CD4-positive, alpha-beta T cell treated with Interleukin-1 beta for 1 hour (primary cell): ENCODE measurements around the gene SNRPD1.
"Not testable (repeated sequence)": the region's sequence is repeated elsewhere in the genome, so short reads cannot be mapped to it uniquely, and the experiment has no call there.

Experiments used
- DNase-seq, 2 donors: peaks; one replicate each; pipeline ENCODE4 v3.0.0-alpha.2; 2020 to 2022

SNRPD1 gene

GRCh38 chr18:21638822-21639221 lies 26.7 kb downstream of the SNRPD1 start:
- DNase-seq = no peak

- not testable (repeated sequence) for DNase-seq
These were observed 28.3 kb downstream of the SNRPD1 start for GRCh38 chr18:21640375-21640774.

DNA sequence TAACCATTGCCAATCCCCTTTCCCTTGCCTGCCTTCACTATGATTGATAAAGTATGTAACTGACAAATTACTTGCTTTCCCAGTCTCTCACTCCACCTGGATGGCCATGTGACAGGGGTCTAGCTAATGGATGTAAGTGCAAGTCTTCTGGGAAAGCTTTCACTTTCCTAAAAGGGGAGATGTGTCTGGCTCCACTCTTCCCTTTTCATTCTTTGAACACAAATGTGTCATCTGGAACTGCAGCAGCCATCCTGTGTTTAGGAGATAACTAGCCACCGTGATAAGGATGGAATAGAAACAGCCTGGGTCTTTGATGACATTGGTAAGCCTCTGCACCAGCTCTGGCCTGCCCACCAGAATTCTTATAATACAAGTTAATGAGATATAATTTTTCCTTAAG lies 38.2 kb downstream of the SNRPD1 start:
- DNase-seq = no peak

- DNase-seq = no peak
These were observed 40.0 kb downstream of the SNRPD1 start for GRCh38 chr18:21652073-21652472.

GRCh38 chr18:21653361-21653760 lies 41.2 kb downstream of the SNRPD1 start:
- no peak for DNase-seq

DNA sequence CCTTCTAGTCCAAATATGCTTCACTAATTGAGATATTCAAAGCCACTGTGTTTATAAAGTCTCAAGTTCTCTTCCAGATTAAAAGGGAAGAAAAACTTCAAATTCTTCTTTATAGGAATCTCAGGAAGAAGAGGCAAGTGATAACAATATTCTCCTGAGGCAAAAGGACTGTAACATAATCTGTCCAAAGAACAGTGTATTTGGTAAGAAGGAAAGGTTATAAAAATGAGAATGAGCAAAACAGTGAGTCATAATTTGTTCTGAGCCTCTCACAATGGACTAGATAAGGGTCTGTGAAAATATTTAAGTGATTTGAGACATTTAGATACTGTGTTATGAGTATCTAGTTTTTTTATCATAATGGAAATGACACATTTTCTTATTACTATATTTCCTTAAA lies 44.3 kb downstream of the SNRPD1 start:
- DNase-seq = no peak

DNA sequence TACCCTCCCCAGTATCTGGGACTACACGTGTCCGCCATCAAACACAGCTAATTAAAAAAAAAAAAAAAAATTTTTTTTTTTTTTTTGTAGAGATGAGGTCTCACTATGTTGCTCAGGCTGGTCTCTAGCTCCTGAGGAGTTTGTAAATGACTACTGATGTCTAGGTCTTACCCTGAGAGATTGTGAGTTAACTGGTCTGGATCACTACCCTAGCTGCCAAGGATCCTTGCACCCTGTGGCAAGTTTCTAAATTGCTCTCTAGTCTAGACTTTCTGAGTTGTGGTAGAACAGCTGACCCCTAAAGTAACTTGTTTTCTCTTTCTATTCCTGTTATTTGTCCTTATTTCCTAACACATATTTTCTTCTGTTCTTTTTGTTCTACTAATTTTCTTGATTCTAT lies 48.0 kb downstream of the SNRPD1 start:
- DNase-seq = no peak

- DNase-seq = no peak
These were observed 50.5 kb downstream of the SNRPD1 start for GRCh38 chr18:21662581-21662980.

DNA sequence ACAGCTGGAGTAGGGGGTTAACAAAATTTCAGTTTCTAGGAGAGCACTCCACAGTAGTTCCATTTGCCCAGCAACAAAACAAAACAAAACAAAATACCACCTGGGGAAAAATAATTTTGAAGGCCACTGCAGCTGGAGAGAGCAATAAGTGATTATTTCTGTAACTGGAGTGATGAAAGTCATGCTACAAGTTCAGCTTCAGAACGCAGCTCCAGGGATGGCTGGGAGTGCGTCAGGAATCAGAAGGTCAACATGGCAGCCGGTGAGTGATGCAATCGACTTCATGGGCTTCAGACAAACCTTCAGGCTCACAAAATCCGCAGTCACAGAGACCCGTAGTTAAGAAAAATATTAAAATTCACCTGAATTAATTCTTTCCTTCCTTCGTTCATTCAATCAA lies 51.5 kb downstream of the SNRPD1 start:
- no peak for DNase-seq

- no peak for DNase-seq
These were observed 52.0 kb downstream of the SNRPD1 start for GRCh38 chr18:21664069-21664468.

- no peak for DNase-seq
These were observed 57.7 kb downstream of the SNRPD1 start for GRCh38 chr18:21669736-21670285.

- no peak for DNase-seq
These were observed 60.6 kb downstream of the SNRPD1 start for GRCh38 chr18:21672521-21673267.

DNA sequence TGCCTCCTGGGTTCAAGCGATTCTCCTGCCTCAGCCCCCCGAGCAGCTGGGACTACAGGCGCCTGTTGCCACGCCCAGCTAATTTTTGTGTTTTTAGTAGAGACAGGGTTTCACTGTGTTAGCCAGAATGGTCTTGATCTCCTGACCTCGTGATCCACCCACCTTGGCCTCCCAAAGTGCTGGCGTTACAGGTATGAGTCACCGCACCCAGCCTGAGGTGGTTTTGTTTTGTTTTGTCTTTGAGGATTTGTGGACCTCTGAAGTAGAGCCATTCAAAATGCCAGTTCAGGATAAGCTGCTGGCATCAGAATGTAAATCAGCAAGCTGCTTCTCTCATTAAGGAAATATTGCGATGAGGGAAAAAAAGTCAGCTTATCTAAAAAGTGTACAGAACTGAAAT lies 63.2 kb downstream of the SNRPD1 start:
- not testable (repeated sequence) for DNase-seq

- DNase-seq = no peak
These were observed 66.7 kb downstream of the SNRPD1 start for GRCh38 chr18:21678859-21679258.

DNA sequence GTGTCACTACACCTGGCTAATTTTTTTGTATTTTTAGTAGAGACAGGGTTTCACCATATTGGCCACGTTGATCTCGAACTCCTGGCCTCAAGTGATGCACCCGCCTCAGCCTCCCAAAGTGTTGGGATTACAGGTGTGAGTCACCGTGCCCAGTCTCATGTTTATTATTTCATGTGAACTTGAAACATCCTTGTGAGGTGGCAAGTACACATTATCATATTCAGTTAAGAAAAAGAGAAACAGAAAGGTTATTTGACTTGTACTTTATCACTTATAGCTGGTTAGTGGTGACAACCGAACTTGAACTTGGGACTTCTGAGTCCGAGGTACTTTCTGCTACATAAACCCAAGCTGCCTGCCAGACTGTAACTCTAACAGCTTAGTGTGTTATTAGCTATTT lies 68.0 kb downstream of the SNRPD1 start:
- no peak for DNase-seq

GRCh38 chr18:21682371-21683051 lies 70.4 kb downstream of the SNRPD1 start:
- DNase-seq = peak in 1 of 2 donors; percentile 54
